ENCODE data around the gene TAF1B. TPM values are rescaled to one million over a fixed set of nuclear protein-coding genes. Genes with fewer than 3 reads are reported as not detected.

TAF1B gene
- total RNA-seq, 1 experiment from 2014 or later = 29.9 TPM

- Histone ChIP-seq H3K4me2 (ENCODE audit: insufficient read depth, insufficient read length, low read length) (no peak overlapping the region), H3K56ac (ENCODE audit: insufficient read length, low read depth, low read length) (no peak overlapping the region), H3K4me1 (ENCODE audit: insufficient read depth, low read length) (no peaks in the 10 kb centered on the region), H3K79me2 (ENCODE audit: insufficient read depth, low read length) (no peaks in the 10 kb centered on the region), H2BK15ac (ENCODE audit: low read depth, low read length) (no peak overlapping the region), H3K27me3 (ENCODE audit: insufficient read depth, low read length) (no peaks in the 10 kb centered on the region), H3K14ac (ENCODE audit: insufficient read depth, low read length) (no peak overlapping the region), H4K20me1 (ENCODE audit: control insufficient read depth, insufficient read depth, insufficient read length) (no peaks in the 10 kb centered on the region), H2BK20ac (ENCODE audit: low read depth, low read length, poor library complexity, severe bottlenecking) (no peak overlapping the region), H3K23ac (ENCODE audit: insufficient read length, low read depth, low read length) (no peak overlapping the region), H3K4ac (ENCODE audit: low read depth, low read length) (no peak overlapping the region), H3K79me1 (ENCODE audit: insufficient read depth, low read depth, low read length, poor library complexity, severe bottlenecking) (no peaks in the 10 kb centered on the region), H2AFZ (ENCODE audit: low read length) (no peak overlapping the region), H3K9ac (ENCODE audit: extremely low read depth, insufficient read length, low read length) (no peak overlapping the region), H4K91ac (ENCODE audit: insufficient read length, low read depth, low read length) (no peak overlapping the region), H2BK120ac (ENCODE audit: low read depth, low read length, poor library complexity, severe bottlenecking) (no peak overlapping the region), H4K5ac (ENCODE audit: insufficient read length, low read depth, low read length) (no peak overlapping the region), H3T11ph (ENCODE audit: low read length) (no peak overlapping the region), H4K8ac (replicated peaks; ENCODE audit: insufficient read length, low read depth, low read length) (no peak overlapping the region), H3K23me2 (ENCODE audit: insufficient read length, low read depth, low read length, poor library complexity, severe bottlenecking) (no peaks in the 10 kb centered on the region), H3K18ac (ENCODE audit: insufficient read length, low read depth, low read length) (no peak overlapping the region), H3K27ac (ENCODE audit: insufficient read length, low read depth, low read length) (no peak overlapping the region), H3K9me3 (ENCODE audit: control insufficient read depth, low read depth, low read length) (no peaks in the 10 kb centered on the region), H2BK5ac (ENCODE audit: insufficient read length, low read length) (no peak overlapping the region), H2BK12ac (ENCODE audit: insufficient read length, low read depth, low read length) (no peak overlapping the region), H2AK5ac (ENCODE audit: insufficient read length, low read length) (no peak overlapping the region)
- Mint-ChIP-seq H3K9me3 (no peaks in the 10 kb centered on the region), H3K36me3 (ENCODE audit: insufficient read depth in 1 of 3, low read depth in 3 of 3) (no peaks in the 10 kb centered on the region), H3K4me3 (no peak overlapping the region), H3K27ac (no peak overlapping the region; a peak in 1 of 7 replicates), H3K27me3 (ENCODE audit: low read depth) (peaks cover 1% of the 10 kb centered on the region), H3K4me1 (peaks cover 6 to 8% of the 10 kb centered on the region in 2 experiments)
- WGBS (ENCODE audit: extremely low coverage, insufficient read length, low lambda C conversion rate) = no CpG with 5 or more reads among the region's 3 CpGs
- TF ChIP-seq CTCF (conservative IDR thresholded peaks at IDR 0.05) = no peak
- DNase-seq = no peak
Observed at GRCh38 chr2:9836517-9836916, 6.8 kb upstream of the TAF1B start.
